ENCODE results near the gene GSTA5. TPM values are rescaled to one million over a fixed set of nuclear protein-coding genes. Genes with fewer than 3 reads are reported as not detected.
A peak's percentile ranks its signal among the peaks of the same experiment; 100 is the strongest.
"Not testable (repeated sequence)": the region's sequence is repeated elsewhere in the genome, so short reads cannot be mapped to it uniquely, and the experiment has no call there.

Gene GSTA5
- total and polyA plus RNA-seq, 10 of the 15 experiments (the other 5 are each of a cell fraction or from before 2014, with no cell fraction given), result not detected

- POLR2A ChIA-PET, result no interaction called here
- in situ Hi-C loops (cut with MboI), result loop anchor here (5.0 kb wide), 1 partner anchor 42 kb away; no protein-coding TSS in a partner anchor
Observed at GRCh38 chr6:52829046-52829817, 11.4 kb downstream of the GSTA5 start.

GRCh38 chr6:52828621-52829020 lies 12.0 kb downstream of the GSTA5 start:
- H3K4me1 ChIP-seq (ENCODE audit: control insufficient read depth, insufficient read depth, low read length); intact Hi-C loops (cut with micrococcal nuclease; ENCODE audit: unreplicated experiment); H3K9me3 ChIP-seq (replicated peaks; ENCODE audit: control insufficient read depth, insufficient read depth, low read length); FAIRE-seq; ATAC-seq; DNase-seq (ENCODE audit: low read depth, low spot score); H4K20me1 ChIP-seq (ENCODE audit: control insufficient read depth, insufficient read depth); H3K79me2 ChIP-seq (ENCODE audit: control insufficient read depth, insufficient read depth, low read length); H3K4me3 ChIP-seq; POLR2A ChIA-PET; H2AFZ ChIP-seq (ENCODE audit: control insufficient read depth, low read depth, low read length); H3K9ac ChIP-seq (ENCODE audit: control insufficient read depth, insufficient read depth, low read length); SMC1A ChIA-PET (ENCODE audit: uncharacterized antibody, unreplicated experiment); H3K4me2 ChIP-seq (ENCODE audit: control insufficient read depth, insufficient read depth); BruUV-seq (replicated peaks); H3K36me3 ChIP-seq (ENCODE audit: control insufficient read depth in 2 of 2, insufficient read depth in 2 of 2, low read length in 1 of 2); H3K27me3 ChIP-seq (replicated peaks in 1 of 2; ENCODE audit: control insufficient read depth in 2 of 2, insufficient read depth in 2 of 2, low read length in 1 of 2); H3K27ac ChIP-seq (ENCODE audit: control insufficient read depth, insufficient read depth): not testable (repeated sequence)
- in situ Hi-C loops (cut with MboI), result loop anchor here (5.0 kb wide), 1 partner anchor 41 kb away; no protein-coding TSS in a partner anchor
- RAD21 ChIA-PET (ENCODE audit: unreplicated experiment), result interaction anchor here (0.6 kb wide), 1 partner anchor 188 kb away, joined by 3 read pairs; no protein-coding TSS in a partner anchor
- WGBS (ENCODE audit: insufficient coverage, insufficient replicate concordance, low lambda C conversion rate, missing lambda C conversion rate), result 11% methylated on average over 4 of the region's 4 CpGs
- CTCF ChIA-PET, result interaction anchor here (0.6 to 1.2 kb wide), 3 partner anchors 10 to 520 kb away, joined by 3 read pairs; no protein-coding TSS in a partner anchor
- peak; percentile 66 for TF ChIP-seq NFYB (IDR thresholded peaks at IDR 0.05; ENCODE audit: insufficient read depth, low read depth, low read length)

More at GRCh38 chr6:52829046-52829817, 11.4 kb downstream of the GSTA5 start:
- ChIA-PET SMC1A (ENCODE audit: uncharacterized antibody, unreplicated experiment) (no interaction called here), RAD21 (ENCODE audit: unreplicated experiment) (no interaction called here), CTCF (interaction anchor here (0.6 to 1.2 kb wide), 3 partner anchors 9 to 124 kb away, joined by 3 read pairs; no protein-coding TSS in a partner anchor)
- WGBS (ENCODE audit: insufficient coverage, insufficient replicate concordance, low lambda C conversion rate, missing lambda C conversion rate), result 59% methylated on average over 30 of the region's 37 CpGs
- Histone ChIP-seq H3K4me1 (ENCODE audit: control insufficient read depth, insufficient read depth, low read length) (no peaks in the 10 kb centered on the region), H3K4me2 (ENCODE audit: control insufficient read depth, insufficient read depth) (no peak overlapping the region), H3K27me3 (replicated peaks in 1 of 2; ENCODE audit: control insufficient read depth in 2 of 2, insufficient read depth in 2 of 2, low read length in 1 of 2) (no peaks in the 10 kb centered on the region; a peak in 1 of 4 replicates), H3K9me3 (replicated peaks; ENCODE audit: control insufficient read depth, insufficient read depth, low read length) (no peaks in the 10 kb centered on the region), H2AFZ (ENCODE audit: control insufficient read depth, low read depth, low read length) (no peak overlapping the region), H3K79me2 (ENCODE audit: control insufficient read depth, insufficient read depth, low read length) (no peaks in the 10 kb centered on the region), H3K9ac (ENCODE audit: control insufficient read depth, insufficient read depth, low read length) (no peak overlapping the region), H4K20me1 (ENCODE audit: control insufficient read depth, insufficient read depth) (no peaks in the 10 kb centered on the region), H3K36me3 (ENCODE audit: control insufficient read depth in 2 of 2, insufficient read depth in 2 of 2, low read length in 1 of 2) (no peaks in the 10 kb centered on the region), H3K4me3 (no peak overlapping the region), H3K27ac (ENCODE audit: control insufficient read depth, insufficient read depth) (no peak overlapping the region)
- BruUV-seq (replicated peaks), result no TSS peak
- no peak for ATAC-seq
- intact Hi-C loops (cut with micrococcal nuclease; ENCODE audit: unreplicated experiment), result no loop called here
- no peak for TF ChIP-seq CREB1 (IDR thresholded peaks at IDR 0.05; ENCODE audit: low read depth)
- no peak for DNase-seq (ENCODE audit: low read depth, low spot score)
- FAIRE-seq, result no peak

GRCh38 chr6:52827073-52827783 lies 13.4 kb downstream of the GSTA5 start:
- H3K79me2 ChIP-seq (ENCODE audit: control insufficient read depth, insufficient read depth, low read length); RAD21 ChIA-PET (ENCODE audit: unreplicated experiment); POLR2A ChIA-PET; H3K4me1 ChIP-seq (ENCODE audit: control insufficient read depth, insufficient read depth, low read length); H3K36me3 ChIP-seq (ENCODE audit: control insufficient read depth in 2 of 2, insufficient read depth in 2 of 2, low read length in 1 of 2); H3K4me2 ChIP-seq (ENCODE audit: control insufficient read depth, insufficient read depth); FAIRE-seq; intact Hi-C loops (cut with micrococcal nuclease; ENCODE audit: unreplicated experiment); ATAC-seq; H3K9ac ChIP-seq (ENCODE audit: control insufficient read depth, insufficient read depth, low read length); SMC1A ChIA-PET (ENCODE audit: uncharacterized antibody, unreplicated experiment); H3K27ac ChIP-seq (ENCODE audit: control insufficient read depth, insufficient read depth); DNase-seq (ENCODE audit: low read depth, low spot score); H2AFZ ChIP-seq (ENCODE audit: control insufficient read depth, low read depth, low read length); CTCF ChIA-PET; H3K4me3 ChIP-seq; H3K27me3 ChIP-seq (replicated peaks in 1 of 2; ENCODE audit: control insufficient read depth in 2 of 2, insufficient read depth in 2 of 2, low read length in 1 of 2); H4K20me1 ChIP-seq (ENCODE audit: control insufficient read depth, insufficient read depth); H3K9me3 ChIP-seq (replicated peaks; ENCODE audit: control insufficient read depth, insufficient read depth, low read length); BruUV-seq (replicated peaks): not testable (repeated sequence)
- in situ Hi-C loops (cut with MboI), result loop anchor here (5.0 kb wide), 1 partner anchor 40 kb away; no protein-coding TSS in a partner anchor
- 8% methylated on average over 1 of the region's 1 CpG for WGBS (ENCODE audit: insufficient coverage, insufficient replicate concordance, low lambda C conversion rate, missing lambda C conversion rate)
